ENCODE measurements around the gene CDYL. TPM values are rescaled to one million over a fixed set of nuclear protein-coding genes. Genes with fewer than 3 reads are reported as not detected.

The CDYL gene
- polyA plus RNA-seq, 1 experiment, result 21.9 TPM

DNA sequence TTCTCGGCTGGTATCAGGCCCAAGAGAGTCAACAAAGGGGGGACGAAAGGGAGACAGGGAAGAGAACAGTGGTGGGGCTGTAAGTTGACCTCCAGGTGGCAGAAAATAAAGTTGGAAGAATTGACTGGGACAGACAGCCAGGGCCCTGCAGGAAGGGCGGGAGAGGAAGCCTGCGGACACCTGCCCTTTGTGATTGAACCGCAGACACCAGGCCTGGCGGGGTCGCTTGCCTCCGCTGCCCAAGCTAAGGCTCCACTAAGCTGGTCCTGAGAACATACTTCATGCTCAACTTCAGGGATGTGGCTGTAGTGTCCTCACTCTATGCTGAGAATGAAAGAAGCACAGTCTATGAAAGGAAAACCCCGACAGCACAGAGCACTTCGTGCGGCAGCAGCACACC, 173.9 kb downstream of the CDYL start:
- Histone ChIP-seq H3K27me3 (ENCODE audit: control insufficient read depth, insufficient read depth, low read length) (no peaks in the 10 kb centered on the region), H3K36me3 (ENCODE audit: control insufficient read depth, insufficient read depth, low read length) (peaks cover 18% of the 10 kb centered on the region), H3K4me3 (ENCODE audit: low read depth, low read length) (no peak overlapping the region)
- ChIA-PET POLR2A (no interaction called here), CTCF (no interaction called here)
- no peak for DNase-seq (ENCODE audit: low read depth)
- TF ChIP-seq, protein P1, sequence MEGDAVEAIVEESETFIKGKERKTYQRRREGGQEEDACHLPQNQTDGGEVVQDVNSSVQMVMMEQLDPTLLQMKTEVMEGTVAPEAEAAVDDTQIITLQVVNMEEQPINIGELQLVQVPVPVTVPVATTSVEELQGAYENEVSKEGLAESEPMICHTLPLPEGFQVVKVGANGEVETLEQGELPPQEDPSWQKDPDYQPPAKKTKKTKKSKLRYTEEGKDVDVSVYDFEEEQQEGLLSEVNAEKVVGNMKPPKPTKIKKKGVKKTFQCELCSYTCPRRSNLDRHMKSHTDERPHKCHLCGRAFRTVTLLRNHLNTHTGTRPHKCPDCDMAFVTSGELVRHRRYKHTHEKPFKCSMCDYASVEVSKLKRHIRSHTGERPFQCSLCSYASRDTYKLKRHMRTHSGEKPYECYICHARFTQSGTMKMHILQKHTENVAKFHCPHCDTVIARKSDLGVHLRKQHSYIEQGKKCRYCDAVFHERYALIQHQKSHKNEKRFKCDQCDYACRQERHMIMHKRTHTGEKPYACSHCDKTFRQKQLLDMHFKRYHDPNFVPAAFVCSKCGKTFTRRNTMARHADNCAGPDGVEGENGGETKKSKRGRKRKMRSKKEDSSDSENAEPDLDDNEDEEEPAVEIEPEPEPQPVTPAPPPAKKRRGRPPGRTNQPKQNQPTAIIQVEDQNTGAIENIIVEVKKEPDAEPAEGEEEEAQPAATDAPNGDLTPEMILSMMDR (IDR thresholded peaks at IDR 0.05; ENCODE audit: insufficient read depth, low read depth, low read length), result no peak

DNA sequence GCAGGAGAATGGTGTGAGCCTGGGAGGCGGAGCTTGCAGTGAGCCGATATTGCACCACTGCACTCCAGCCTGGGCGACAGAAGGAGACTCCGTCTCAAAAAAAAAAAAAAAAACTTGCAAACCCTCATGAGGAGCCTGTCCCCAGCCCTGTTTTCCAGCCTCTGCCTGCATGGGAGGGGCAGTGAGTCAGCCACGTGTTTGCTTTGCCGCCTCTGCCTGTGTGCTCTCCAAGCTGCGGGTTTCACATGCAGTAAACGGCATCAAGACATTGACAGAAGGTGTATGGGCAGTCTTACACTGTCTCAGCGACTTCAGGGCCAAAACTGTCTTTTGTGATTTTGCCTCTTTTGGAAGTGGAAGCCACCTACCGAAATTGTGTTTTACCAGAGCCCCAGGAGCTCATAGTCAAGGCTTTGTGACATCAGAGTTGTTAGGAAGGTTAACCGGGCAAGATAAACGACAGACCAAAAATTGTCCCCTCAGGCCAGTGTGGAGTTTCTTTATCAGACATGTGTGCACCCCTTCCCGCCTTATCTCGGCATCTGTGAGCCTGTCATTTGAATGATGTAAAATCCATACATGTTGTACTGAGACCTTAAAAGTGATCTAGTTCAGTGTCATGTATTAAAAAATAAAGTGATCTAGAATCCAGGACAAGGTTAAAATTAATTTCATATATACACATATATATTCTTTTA, 174.8 kb downstream of the CDYL start:
- no peak for DNase-seq (ENCODE audit: low read depth)
- TF ChIP-seq, protein P1 (IDR thresholded peaks at IDR 0.05; ENCODE audit: insufficient read depth, low read depth, low read length), result no peak
- Histone ChIP-seq H3K27me3 (ENCODE audit: control insufficient read depth, insufficient read depth, low read length) (no peaks in the 10 kb centered on the region), H3K4me3 (ENCODE audit: low read depth, low read length) (no peak overlapping the region), H3K36me3 (ENCODE audit: control insufficient read depth, insufficient read depth, low read length) (peaks cover 16% of the 10 kb centered on the region)
- ChIA-PET CTCF (no interaction called here), POLR2A (no interaction called here)

DNA sequence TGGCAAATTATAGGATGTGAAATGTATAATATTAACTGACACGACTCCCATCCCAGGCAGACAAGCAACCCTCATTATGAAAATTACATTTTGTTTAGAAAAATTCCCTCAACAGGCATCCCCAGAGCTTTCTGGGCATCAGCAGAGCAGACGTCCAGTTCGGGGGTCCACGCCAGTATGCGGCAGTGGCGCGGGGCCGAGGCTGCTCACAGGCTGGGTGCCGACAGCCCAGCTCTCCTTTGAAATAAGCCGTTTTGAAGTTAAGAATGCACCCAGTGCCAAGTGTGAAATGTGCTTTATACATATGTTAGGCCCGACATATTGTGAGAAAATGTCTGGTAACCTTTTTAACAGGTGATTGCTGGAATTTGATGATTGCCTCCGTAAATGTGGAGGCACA, 177.2 kb downstream of the CDYL start:
- DNase-seq (ENCODE audit: low read depth), result no peak
- CTCF ChIA-PET, result no interaction called here
- POLR2A ChIA-PET, result no interaction called here
- TF ChIP-seq, protein P1 (IDR thresholded peaks at IDR 0.05; ENCODE audit: insufficient read depth, low read depth, low read length), result no peak
- Histone ChIP-seq H3K27me3 (ENCODE audit: control insufficient read depth, insufficient read depth, low read length) (0 out of 2 replicates have a peak, but pooled peaks cover 1% of the 10 kb centered on the region), H3K4me3 (ENCODE audit: low read depth, low read length) (no peak overlapping the region), H3K36me3 (ENCODE audit: control insufficient read depth, insufficient read depth, low read length) (peaks cover 5% of the 10 kb centered on the region)

DNA sequence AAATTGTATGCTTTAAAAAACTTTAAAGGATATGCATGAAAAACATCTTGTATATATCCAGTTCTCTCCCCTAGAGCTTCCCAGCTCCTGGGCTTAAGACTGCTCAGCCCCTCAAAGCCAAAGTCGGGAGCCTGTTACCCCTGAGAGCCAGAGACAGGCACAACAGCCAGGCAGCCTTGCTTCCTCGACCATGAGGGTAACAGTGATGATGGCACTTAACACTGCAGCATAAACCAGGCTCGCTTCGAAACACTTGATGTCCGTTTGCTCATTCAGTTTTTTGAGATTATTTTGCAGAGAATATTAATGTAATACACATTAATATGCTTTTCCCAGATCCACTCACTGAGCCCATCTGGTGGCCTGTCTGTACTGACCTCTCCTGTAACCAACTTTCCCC, 180.4 kb downstream of the CDYL start:
- CTCF ChIA-PET, result interaction anchor here (0.6 to 0.9 kb wide), 2 partner anchors 9 to 503 kb away, joined by 3 read pairs; no protein-coding TSS in a partner anchor
- peaks cover 1% of the 10 kb centered on the region; the same call in 1 of the 2 replicates for H3K27me3 ChIP-seq (ENCODE audit: control insufficient read depth, insufficient read depth, low read length)
- H3K36me3 ChIP-seq (ENCODE audit: control insufficient read depth, insufficient read depth, low read length), result peaks cover 1% of the 10 kb centered on the region
- TF ChIP-seq, protein P1 (IDR thresholded peaks at IDR 0.05; ENCODE audit: insufficient read depth, low read depth, low read length), result no peak
- POLR2A ChIA-PET, result no interaction called here
- no peak for DNase-seq (ENCODE audit: low read depth)
- no peak overlapping the region for H3K4me3 ChIP-seq (ENCODE audit: low read depth, low read length)

DNA sequence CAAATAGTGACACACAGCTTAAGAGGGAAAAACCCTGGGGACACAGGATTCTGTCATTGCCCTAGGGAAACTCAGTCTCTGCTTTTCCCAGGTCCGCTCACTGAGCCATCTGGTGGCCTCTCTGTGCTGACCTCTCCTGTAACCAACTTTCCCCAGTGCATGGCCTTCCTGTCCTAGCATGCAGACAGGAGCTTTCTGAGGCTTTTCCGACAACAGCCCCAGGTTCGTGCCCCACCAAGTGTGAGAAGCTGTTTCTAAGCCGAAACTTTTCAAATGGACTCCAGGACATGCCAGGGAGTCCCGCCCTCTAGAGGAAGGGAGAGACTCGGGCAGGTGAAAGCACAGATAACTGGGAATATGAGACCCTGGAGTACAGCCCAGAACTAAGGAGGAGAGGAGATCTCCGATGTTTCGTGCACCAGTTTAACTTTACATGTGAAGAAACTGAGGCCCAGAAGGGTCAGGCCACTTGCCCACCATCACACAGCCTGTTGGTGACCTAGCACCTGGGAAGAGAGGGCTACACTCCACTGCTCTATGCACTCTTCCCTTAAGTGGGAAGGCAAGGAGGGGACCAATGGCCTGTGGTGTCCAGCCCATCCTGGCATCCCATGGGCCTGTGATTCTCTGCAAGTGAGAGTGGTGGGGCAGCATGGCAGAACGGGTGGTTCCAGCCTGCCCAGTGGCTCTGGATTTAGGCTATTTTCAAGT, 181.5 kb downstream of the CDYL start:
- Histone ChIP-seq H3K36me3 (ENCODE audit: control insufficient read depth, insufficient read depth, low read length) (no peaks in the 10 kb centered on the region; the same call in none of the 2 replicates), H3K4me3 (ENCODE audit: low read depth, low read length) (no peak overlapping the region), H3K27me3 (ENCODE audit: control insufficient read depth, insufficient read depth, low read length) (peaks cover 1% of the 10 kb centered on the region; the same call in 1 of the 2 replicates)
- POLR2A ChIA-PET, result no interaction called here
- TF ChIP-seq, protein P1 (IDR thresholded peaks at IDR 0.05; ENCODE audit: insufficient read depth, low read depth, low read length), result peak; percentile 30; the same call in 1 of the 2 replicates
- DNase-seq (ENCODE audit: low read depth), result no peak
- CTCF ChIA-PET, result interaction anchor here (0.6 kb wide), 2 partner anchors 211 to 504 kb away, joined by 3 read pairs; no protein-coding TSS in a partner anchor
